Activated CD8-positive, alpha-beta memory T cell treated with anti-CD3 and anti-CD28 coated beads for 4 hours (primary cell): ENCODE measurements around the gene TMED10.
"Not testable (repeated sequence)": the region's sequence is repeated elsewhere in the genome, so short reads cannot be mapped to it uniquely, and the experiment has no call there.

Experiments used
- DNase-seq, 2 donors: peaks; one replicate each; pipeline ENCODE4 v3.0.0-alpha.2; 2020; ENCODE audit warnings: low read depth in 2 of 2

The TMED10 gene

DNA sequence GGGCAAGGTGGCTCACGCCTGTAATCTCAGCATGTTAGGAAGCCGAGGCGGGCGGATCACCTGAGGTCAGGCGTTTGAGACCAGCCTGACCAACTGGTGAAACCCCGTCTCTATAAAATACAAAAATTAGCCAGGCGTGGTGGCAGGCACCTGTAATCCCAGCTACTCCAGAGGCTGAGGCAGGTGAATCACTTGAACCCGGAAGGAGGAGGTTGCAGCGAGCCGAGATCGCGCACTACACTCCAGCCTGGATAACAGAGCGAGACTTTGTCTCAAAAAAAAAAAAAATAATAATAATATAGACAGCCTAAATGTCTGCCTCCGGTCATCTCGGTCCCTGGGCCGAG lies 49.0 kb downstream of the TMED10 start:
- not testable (repeated sequence) for DNase-seq

DNA sequence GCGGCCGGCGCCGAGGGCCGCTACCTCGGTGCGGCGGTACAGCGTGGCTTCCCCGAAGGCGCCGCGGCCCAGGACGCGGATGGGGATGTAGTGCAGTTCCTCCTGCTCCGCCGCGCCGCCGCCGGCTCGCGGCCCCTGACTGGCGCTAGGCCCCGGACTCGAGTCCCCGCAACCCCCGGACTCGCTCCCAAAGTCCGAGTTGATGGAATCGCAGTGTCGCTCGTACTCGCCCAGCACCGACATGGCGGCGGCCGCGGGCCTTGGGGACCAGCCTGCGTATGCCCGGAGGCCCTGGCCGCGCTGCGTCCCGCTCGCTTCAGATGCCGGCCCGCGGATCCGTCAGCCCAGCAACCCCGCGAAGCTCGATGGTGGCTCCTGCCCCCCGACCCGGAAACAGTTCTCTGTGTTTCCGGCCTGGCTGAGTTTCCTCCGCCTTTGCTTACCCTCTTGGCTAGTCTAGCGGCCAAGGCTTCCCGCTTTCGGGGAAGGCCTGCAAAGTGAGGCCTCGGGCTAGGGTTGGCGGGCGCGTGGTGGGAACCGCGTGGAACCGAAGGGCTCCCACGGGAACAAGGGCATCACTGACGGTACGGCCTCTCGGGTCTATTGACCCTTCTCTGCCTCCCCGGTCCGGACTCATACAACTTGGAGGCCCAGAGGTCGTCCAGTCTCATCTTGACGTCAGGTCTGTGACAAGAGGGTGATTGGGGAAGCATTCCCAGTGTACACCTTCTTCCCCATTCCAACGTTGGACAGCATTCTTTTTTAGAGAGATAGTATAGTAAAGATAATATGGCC lies 49.5 kb downstream of the TMED10 start, which contains the start of gene NEK9:
Gene NEK9 (minus strand): TSS at position 370 of the 795 bp plus-strand sequence. CDS start 127 bp downstream, at position 243.
- DNase-seq: peak; percentile 76 to 77

DNA sequence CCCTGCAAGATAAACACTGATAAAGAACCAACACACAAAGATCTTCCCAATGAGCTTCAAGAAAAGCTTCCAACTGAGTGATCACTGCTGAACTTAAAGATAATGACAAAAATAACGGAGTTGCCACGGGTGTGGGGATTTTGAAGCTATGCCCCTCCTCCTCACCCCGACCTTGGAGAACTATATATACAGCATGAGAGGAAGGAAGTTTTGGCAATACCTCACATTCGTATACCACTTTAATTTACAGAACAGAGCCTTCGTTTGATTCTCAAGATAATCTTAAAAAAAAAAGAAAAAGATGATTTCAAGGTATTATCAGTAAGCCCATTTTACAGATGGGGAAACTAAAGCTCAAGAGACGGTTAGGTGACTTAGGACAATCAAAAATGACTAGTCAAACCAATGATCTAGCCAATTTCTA lies 50.3 kb downstream of the TMED10 start:
- DNase-seq: no peak

DNA sequence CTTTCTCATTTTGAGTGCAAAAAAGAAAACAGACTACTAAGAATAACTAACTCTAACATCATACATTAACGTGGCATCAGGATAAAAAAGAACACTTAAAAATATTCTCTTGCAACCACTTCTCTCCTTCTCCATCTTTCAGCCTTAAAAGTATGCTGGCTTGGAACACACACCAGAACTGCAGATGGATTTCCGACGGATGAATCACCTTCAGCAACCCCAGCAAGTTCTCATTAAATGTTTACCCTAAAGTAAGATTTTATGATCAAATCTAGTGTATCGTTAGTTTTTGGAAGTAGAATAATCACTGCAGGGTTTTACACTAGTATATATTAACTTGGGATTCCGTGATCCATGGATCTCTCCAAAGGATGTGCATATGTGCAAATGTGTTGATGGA lies 50.8 kb downstream of the TMED10 start:
- DNase-seq: no peak

DNA sequence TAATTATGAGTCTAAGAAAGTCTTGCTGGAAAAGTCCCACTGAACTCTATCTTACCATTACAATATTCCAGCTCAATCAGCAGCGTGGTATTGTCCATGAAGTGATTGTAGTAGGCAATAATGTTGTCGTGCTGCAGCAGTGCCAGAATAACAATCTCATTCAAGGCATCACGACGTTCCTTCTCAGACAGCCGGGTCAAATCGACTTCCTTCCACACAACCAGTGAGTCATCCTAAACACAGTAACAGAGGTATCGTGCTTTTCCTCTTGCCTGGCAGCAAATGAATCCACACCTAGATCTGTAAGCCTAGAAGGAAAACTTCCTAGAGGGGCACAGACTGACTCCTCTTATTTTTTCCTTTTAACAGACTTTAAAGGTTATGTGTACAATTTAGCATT lies 52.4 kb downstream of the TMED10 start:
- DNase-seq: no peak

DNA sequence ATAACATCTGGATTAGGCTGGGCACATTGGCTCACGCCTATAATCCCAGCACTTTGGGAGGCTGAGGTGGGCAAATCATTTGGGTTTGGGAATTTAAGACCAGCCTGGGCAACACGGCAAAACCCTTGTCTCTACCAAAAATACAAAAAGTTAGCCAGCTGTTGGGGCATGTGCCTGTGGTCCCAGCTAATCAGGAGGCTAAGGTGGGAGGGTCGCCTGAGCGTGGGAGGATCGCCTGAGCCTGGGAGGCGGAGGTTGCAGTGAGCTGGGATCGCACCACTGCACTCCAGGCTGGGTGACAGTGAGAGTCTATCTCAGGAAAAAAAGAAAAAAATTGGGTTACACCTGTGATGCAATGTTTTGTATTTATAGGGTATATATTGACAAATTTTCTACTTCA lies 54.9 kb downstream of the TMED10 start:
- no peak for DNase-seq

DNA sequence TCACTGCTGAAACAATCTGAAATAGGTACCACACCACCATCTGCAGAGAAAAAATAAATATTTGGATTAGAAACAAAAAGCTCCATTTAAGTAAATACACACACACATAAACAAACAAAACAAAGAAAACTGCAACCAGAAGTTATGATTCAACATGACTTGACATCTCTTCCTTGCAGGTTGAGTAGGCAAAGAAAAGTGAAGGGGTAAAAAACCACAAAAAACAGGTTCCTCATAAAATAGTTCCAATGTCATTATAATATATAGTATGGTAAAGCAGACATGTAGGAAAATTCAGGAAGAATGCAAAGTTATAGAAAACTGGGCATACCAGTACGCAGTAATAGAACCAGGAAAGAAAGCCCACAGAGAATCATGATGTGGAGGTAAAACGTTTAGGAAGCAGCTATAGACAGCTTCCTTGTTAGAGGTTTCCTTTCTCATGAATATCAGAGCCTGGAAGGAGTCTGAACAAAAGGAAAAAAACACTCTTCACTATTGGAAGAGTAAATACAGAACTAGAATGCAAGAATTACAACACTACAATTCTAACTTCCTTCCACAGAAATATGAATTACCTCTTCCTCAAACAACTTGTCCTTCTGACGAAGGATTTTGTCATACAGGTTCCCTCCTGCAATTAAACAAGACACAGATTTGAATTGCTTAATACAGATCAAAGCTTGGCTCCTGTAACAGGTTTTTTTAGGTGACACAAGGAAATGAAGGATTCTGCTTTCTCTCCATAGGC lies 55.7 kb downstream of the TMED10 start:
- no peak for DNase-seq

DNA sequence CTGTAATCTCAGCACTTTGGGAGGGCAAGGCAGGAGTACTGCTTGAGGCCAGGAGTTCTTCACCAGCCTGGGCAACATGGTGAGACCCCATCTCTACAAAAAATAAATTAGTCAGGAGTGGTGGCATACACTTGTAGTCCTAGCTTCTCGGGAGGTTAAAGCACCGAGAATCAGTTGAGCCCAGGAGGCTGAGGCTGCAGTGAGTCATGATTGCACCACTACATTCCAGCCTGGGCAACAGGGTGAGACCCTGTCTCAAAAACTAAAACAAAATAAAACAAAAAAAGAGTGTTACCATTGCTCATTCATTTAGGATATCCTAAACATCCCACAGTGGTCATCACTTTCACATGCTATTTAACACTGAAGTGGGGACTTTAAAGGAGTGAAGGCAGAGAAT lies 57.4 kb downstream of the TMED10 start:
- no peak for DNase-seq

DNA sequence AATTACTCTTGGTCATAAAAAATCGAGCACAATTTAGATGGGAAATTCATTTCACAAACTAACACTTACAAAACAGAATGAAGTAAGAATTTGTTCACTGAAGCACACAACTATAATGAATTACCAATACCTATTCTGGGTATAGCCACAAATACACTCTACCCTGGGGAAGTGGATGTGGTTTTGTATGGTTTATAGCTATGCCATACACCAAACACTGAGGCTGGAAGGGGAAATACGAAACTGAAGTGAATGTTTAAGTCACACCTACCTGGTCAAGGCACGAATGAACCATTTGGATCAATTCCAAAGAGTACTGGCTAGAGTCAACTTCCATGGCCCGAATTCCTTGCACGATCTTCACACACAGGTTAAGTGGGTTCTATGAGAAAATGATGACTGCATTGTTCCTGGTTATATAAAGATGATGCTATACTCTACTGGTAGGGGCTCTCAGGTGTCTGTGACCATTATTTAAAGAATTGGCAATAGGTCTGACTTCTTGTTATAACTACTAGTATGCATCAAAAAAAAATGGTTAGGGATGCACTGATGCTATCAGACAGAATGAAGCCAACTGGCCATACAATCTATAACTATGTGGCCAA lies 62.4 kb downstream of the TMED10 start:
- no peak for DNase-seq

DNA sequence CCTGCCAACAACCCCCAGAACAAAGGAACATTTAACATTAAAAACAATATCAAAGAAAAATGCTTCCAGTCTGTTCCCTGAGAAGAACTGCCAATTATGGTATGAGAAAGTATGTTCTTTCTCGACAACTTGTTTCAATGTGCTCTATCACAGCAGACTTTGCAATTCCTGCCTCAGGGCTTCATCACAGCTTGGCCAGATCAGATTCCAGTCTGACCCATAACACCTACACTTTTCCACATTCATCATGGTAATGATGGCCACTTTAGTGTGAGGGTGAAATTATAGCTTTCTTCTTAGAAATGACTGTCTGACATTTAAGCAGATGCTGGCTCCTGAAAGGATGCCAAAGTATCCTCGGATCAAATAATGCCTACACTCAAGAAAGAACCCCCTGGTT lies 66.5 kb downstream of the TMED10 start:
- DNase-seq: no peak

DNA sequence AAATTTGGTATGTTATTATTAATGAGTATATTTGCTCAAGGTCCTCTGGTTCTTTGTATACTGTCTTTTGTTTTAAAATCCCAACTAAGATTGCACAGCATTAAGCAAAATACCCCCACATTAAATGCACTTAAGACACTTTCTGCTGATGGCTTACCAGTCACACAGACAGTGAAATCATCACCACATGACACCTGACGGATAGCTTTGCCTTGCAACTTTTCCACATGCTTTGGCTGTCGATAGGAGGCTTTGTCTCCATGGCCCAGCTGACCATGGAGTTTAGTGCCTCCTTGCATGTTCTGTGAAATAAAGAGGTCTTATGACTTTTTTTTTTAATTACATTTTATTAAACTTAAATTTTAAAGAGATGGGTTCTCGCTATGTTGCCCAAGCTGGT lies 69.2 kb downstream of the TMED10 start:
- DNase-seq: no peak

DNA sequence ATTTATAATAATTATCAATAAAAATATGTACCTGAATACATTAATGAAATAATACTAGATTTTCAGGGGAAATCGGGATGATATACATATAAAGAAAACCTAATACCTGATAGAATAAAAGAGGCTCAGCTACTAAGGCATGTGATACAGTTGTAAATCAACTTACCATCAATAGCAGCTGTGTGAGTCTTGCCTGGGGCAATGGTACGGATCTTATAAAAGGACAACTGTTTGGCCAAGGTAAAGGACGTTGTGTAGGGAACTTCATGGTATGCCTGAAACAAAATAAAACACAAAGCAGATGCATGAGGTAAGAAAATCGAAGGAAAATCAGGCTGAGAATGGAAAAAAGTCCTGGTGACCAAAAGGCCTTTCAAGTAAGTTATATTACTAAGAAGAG lies 74.9 kb downstream of the TMED10 start:
- DNase-seq: no peak

DNA sequence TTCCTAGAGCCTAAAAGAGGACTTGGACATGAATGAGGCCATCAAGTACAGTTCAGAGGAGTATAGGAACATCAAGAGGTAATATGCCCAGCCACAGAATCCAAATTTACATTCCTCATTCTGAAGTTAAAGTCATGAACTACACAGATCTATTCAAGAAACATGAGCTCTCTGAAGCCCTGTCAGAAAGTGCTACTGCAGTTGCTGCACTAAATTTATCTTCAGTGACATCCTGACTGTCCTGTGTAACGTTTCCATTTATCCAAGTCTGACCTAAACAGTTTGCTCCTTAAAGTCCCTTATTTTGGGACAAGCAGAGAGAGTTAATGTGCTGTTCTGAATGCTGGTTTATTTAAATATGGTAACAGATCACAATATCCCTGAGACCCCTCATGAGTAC lies 77.7 kb downstream of the TMED10 start:
- no peak for DNase-seq

DNA sequence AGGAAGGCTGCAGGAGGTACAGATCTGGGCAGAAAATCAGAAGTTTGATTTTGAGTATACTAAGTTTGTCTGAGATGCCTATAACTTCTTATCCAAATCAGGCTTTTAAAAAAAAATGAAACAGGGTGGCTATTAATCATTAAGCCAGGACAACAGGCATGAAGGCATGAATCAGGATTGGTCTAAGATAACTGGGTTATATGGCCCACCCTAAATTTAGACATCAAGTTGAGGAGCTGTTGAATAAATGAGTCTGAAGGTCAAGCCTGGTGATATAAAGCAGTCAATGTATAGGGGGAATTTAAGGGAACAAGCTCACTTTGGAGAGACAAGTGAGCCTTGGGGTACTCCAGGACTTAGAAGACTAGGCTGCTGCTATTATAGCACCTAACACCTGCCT lies 78.2 kb downstream of the TMED10 start:
- DNase-seq: no peak

DNA sequence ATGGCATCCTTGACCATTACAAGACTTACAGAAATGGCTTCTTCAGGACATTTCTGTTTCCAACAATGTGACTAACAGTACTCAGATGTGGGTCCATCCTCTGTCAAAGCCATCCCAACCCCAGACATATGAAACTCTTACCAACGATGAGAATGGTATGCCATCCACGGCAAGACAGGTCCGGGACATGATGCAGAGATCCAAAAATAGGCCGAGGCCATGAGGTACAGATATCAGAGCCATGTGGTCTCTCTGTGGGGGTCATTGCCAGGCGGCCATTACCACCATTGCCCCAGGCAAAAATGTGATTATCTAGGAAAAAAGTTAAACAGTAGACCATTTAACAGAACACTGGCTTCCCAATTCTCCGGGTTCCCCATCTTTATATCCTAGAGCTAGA lies 79.5 kb downstream of the TMED10 start:
- DNase-seq: no peak

DNA sequence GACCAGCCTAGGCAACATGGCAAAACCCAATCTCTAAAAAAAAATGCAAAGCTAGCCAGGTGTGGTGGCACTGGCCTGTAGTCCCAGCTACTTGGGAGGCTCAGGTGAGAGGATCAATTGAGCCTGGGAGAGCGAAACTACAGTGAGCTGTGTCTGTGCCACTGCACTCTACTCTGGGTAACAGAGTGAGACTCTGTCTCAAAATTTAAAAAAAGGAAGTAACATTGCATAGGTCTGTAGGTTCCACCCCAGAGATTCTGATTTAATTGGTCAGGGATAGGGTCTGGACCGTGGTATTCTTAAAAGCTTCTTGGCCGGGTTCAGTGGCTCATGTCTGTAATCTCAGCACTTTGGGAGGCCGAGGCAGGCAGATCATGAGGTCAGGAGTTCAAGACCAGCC lies 80.7 kb downstream of the TMED10 start:
- no peak for DNase-seq

DNA sequence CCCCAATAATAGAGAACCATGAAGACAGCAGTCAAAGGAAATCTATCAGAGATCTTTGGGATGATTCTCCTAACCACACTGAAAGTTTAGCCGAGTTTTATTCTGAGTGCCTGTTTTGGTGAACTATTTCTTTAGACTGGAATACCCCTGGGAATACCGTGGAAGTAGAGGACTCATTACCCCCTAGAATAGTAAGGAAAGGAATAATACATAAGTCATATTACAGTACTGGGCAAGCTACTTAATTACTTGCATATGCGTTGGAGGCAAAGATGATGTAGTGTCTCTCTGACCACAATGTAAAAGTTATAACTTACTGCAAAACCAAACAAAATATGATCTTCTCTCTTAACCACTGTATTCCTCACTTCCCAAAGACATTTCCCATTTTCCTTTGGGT lies 81.5 kb downstream of the TMED10 start:
- no peak for DNase-seq

DNA sequence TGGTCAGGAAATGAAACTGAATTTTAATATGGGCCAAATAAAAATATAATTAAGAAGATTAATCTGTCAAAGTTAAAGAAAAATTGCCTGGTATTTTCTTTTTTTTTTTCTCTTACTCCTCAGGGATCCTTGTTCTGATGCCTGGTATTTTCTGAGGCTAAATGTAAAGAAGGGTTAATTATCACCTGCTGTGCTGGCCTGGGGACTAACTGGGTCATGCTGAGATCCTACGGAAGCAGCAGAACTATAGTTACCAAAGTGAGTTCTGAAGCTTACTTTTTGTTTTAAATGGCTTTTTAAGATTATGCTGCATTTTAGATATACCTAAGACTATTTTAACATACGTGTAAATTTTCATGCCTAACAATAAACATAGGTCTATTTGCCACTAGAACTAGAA lies 83.7 kb downstream of the TMED10 start:
- no peak for DNase-seq

DNA sequence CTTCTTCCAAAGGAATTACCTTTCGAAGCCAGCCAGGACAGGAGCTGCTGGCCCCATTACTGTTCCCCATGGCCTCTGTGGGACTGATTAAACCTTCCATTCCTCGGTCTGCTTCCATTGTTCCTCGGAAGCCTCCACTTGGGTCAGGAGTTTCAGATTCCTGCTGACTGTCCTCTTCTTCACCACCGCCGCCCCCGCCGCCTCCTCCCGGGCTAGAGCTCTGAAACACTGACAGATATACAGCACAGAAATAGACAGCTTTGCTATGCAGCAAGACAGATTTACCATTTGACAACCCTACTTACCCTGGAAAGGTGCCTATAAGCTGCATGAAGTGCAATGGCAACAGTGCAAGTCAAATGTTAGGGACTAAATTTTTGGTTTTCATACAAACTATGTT lies 85.2 kb downstream of the TMED10 start:
- DNase-seq: no peak

DNA sequence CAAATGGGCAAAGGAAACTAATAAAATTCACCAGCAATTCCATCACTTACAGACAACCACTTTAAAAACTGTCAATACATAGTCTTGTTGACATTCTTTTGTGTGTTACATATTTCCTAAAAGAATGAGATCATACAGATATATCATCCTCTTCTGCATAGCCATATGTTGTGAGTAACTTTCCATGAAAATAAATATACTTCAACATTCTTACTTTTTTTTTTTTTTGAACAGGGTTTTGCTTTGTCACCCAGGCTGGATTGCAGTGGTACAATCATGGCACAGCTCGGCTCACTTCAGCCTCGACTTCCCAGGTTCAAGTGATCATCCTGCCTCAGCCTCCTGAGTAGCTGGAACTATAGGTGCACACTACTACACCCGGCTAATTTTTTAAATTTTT lies 86.1 kb downstream of the TMED10 start:
- DNase-seq: no peak

DNA sequence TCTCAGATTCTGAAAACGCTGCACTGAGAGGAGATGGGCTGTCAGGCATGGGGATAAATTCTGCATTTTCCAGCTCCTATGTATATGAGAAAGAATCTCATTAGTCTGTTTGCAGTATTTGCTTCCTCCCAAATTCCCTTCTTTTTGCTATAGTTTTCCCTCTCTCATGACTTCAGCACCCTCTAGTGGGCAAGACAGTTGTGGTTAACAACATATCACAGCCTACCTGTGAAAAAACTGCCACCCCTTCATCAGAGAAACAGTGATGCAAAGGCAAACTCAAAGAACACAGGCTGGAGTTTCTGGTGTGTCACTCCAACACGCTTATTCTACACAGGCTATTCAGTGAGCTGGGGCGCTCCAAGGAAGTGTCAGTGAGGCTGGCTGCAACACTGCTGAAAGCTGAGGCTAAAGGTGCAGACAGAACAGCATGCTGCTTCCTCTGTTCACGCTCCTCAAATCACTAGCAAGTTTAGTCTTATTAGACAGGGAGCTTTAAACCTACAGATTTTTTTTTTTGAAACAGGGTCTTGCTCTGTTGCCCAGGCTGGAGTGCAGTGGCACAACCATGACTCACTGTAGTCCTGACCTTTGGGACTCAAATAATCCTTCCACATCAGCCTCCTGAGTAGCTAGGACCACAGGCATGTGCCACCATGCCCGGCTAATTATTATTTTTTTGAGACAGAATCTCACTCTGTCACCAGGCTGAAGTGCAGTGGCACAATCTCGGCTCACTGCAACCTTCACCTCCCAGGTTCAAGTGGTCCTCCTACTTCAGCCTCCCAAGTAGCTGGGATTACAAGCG lies 87.6 kb downstream of the TMED10 start:
- no peak for DNase-seq

DNA sequence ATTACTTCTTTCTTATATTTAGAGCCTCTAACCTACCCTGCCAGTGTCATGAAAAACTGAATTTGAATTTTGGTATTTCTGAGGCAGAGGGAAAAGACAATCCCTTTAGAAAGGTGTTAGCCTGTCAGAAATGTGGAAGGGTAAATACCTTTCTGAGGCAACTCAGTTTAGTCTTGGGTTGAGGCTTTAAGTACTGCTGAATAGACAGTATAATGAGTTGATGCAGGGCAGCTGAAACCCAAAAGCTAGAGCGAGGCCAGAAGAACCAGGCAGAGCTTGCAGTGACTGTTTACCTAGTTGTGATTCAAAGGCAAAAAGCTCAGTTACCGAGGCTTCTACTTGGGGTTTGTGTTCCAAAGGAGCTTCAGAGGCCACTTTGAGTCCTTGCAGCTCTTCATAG lies 88.3 kb downstream of the TMED10 start:
- DNase-seq: no peak
